ENCODE results near the gene WDR53. TPM values are rescaled to one million over a fixed set of nuclear protein-coding genes. Genes with fewer than 3 reads are reported as not detected.
A peak's percentile ranks its signal among the peaks of the same experiment; 100 is the strongest.
"Not testable (repeated sequence)": the region's sequence is repeated elsewhere in the genome, so short reads cannot be mapped to it uniquely, and the experiment has no call there.

The WDR53 gene
- total RNA-seq, result 10 to 100 TPM; 27.2 to 29.3 TPM

DNA sequence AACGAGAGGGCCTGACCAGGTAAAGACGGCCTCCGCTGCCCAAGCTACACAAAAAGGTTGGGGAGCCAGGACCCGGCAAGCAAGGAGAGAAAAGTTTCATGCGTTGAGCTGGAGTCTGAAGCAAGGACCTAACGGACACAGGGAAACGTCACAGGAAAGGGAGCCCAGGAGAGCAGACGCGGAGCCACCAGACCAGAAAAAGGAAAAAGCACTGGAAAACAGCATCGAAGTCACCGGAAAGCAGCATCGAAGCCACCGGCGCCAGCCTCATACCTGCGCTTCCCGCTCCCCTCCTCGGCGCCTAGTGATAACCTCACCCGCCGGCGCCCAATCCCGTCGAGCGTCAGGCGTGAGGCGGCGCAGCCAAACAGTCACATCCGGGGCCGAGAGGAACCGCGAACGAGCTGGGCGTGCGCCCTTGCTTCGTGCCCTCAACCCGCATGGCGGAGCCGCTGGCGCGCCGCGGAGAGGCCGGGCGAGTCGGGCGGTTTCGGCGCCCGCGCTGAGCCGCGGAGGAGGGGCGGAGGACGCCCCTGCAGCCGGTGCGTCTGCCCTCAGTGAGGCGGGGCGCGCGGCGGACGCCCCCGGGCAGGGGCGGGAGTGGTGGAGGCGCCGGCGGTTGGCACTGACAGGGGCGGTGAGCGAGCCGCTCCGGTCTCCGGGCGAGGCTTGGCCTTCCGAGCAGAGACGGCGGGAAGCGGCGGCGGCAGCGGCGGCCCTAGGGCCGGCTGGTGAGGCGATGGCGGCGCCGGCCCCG, at the start of gene WDR53, which contains the start of gene FBXO45:
Gene WDR53, minus strand, starts transcription at position 309 of the 757 bp plus-strand sequence. CDS start 7,079 bp downstream, outside the sequence.
Gene FBXO45, plus strand, starts transcription at position 415 of the 757 bp plus-strand sequence. Its CDS starts 325 bp downstream, at position 740.
- Mint-ChIP-seq H3K9me3 (no peaks in the 10 kb centered on the region), H3K4me1 (peaks cover 54% of the 10 kb centered on the region), H3K36me3 (ENCODE audit: low read depth) (peaks cover 34% of the 10 kb centered on the region), H3K27me3 (no peaks in the 10 kb centered on the region), H3K27ac (peak within 1 kb of the TSS; percentile 95), H3K4me3 (peak within 1 kb of the TSS; percentile 97)
- ChIA-PET POLR2A (interaction anchor here (0.6 to 3.5 kb wide), 43 partner anchors 10 to 1033 kb away, joined by 3 to 28 read pairs (median 4); partner anchors contain the start of genes CEP19, DYNLT2B, NCBP2 and NRROS), CTCF (interaction anchor here (0.7 to 3.5 kb wide), 12 partner anchors 25 to 170 kb away, joined by 3 to 24 read pairs (median 4); no protein-coding TSS in a partner anchor)
- peak; percentile 97 for DNase-seq

DNA sequence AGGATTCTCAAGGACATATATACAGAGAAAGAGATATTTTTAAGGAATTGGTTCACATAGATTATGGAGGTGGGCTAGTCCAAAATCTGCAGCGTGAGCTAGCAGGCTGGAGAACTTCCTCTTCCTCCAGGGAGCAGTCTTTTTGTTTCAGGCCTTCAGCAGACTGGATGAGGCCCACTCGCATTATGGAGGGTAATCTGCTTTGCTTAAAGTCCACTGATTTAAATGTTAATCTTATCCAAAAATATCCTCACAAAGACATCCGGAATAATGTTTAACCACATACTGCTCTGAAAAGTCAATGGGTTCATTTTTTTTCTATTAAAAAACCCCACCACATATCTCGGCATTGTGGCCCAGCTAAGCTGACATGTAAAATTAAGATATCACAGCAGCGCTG, 48.9 kb upstream of the WDR53 start:
- peaks cover 34% of the 10 kb centered on the region for H3K4me1 Mint-ChIP-seq
- H3K27me3 Mint-ChIP-seq, result no peaks in the 10 kb centered on the region
- DNase-seq, result no peak
- H3K4me3 Mint-ChIP-seq, result no peak overlapping the region
- ChIA-PET POLR2A (interaction anchor here (0.9 to 11.7 kb wide), 3 partner anchors 12 to 24 kb away, joined by 5 to 131 read pairs (median 6); partner anchors contain the start of gene NRROS), CTCF (interaction anchor here (0.6 to 2.2 kb wide), 4 partner anchors 13 to 544 kb away, joined by 3 to 8 read pairs (median 4); no protein-coding TSS in a partner anchor)
- no peak overlapping the region for H3K27ac Mint-ChIP-seq
- no peaks in the 10 kb centered on the region for H3K9me3 Mint-ChIP-seq
- H3K36me3 Mint-ChIP-seq (ENCODE audit: low read depth), result peaks cover 3% of the 10 kb centered on the region

DNA sequence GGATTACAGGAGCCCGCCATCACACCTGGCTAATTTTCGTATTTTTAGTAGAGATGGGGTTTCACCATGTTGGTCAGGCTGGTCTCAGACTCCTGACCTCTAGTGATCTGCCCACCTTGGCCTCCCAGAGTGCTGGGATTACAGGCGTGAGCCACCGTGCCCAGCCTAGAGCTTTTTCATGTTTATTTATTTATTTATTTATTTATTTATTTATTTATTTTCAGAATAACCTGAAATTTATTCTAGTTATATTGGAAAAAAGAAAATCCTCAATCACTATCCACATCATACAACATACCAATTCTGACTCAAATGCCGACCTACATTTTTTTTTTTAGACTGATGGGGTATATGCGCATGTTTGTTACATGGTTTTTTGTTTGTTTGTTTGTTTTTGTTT, 46.9 kb upstream of the WDR53 start:
- not testable (repeated sequence) for H3K27ac Mint-ChIP-seq; H3K36me3 Mint-ChIP-seq (ENCODE audit: low read depth); DNase-seq; H3K27me3 Mint-ChIP-seq; H3K9me3 Mint-ChIP-seq; H3K4me3 Mint-ChIP-seq
- POLR2A ChIA-PET, result interaction anchor here (0.7 to 11.7 kb wide), 3 partner anchors 16 to 41 kb away, joined by 4 to 131 read pairs (median 9); partner anchors contain the start of gene NRROS
- CTCF ChIA-PET, result interaction anchor here (0.8 to 1.5 kb wide), 3 partner anchors 9 to 16 kb away, joined by 3 read pairs; no protein-coding TSS in a partner anchor
- peaks cover 43% of the 10 kb centered on the region for H3K4me1 Mint-ChIP-seq

DNA sequence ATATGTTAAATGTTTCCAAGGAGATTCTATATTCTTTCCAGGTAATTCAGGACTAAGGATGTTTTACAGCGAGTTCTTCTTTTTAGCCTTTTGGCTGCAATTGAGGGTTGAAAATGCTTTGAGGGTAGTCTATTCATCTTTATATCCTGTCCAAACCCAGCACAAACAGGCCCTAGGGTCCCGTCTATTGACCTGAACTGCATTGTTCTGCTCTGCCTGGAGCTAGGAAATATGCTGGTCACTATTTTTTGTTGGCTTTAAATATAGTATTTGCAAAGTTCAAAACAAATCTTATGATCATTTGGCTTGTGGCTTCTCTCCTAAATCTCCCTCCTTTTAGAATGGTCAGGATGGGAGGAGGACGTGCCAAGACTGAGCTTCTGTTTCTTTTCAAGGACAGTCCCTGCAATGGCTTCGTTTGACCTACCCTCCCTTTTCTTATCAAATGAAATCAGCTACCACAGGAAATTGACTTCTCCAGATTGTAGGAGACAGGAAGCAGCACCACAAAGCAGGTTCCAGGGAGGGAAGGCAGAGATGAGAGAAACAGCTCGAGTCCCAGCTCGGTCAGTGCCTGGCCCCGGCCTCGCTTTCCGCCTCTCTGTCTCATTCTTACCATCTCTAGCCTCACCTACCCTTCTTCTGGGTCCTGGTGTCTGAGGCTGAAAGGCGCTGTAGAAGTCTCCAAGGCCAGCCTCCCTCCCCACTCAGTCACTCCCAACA, 43.6 kb upstream of the WDR53 start:
- Mint-ChIP-seq H3K4me3 (peak overlapping the region; percentile 58), H3K27ac (peak overlapping the region; percentile 85), H3K4me1 (peaks cover 51% of the 10 kb centered on the region), H3K27me3 (peaks cover 3% of the 10 kb centered on the region), H3K36me3 (ENCODE audit: low read depth) (peaks cover 3% of the 10 kb centered on the region), H3K9me3 (no peaks in the 10 kb centered on the region)
- ChIA-PET CTCF (interaction anchor here (0.7 to 12.1 kb wide), 7 partner anchors 20 to 83 kb away, joined by 3 to 219 read pairs (median 7); partner anchors contain the start of genes FBXO45, NRROS and WDR53), POLR2A (interaction anchor here (0.7 to 11.7 kb wide), 14 partner anchors 10 to 358 kb away, joined by 3 to 177 read pairs (median 4); partner anchors contain the start of genes FBXO45, NCBP2, NRROS and SENP5)
- peak; percentile 43 for DNase-seq

DNA sequence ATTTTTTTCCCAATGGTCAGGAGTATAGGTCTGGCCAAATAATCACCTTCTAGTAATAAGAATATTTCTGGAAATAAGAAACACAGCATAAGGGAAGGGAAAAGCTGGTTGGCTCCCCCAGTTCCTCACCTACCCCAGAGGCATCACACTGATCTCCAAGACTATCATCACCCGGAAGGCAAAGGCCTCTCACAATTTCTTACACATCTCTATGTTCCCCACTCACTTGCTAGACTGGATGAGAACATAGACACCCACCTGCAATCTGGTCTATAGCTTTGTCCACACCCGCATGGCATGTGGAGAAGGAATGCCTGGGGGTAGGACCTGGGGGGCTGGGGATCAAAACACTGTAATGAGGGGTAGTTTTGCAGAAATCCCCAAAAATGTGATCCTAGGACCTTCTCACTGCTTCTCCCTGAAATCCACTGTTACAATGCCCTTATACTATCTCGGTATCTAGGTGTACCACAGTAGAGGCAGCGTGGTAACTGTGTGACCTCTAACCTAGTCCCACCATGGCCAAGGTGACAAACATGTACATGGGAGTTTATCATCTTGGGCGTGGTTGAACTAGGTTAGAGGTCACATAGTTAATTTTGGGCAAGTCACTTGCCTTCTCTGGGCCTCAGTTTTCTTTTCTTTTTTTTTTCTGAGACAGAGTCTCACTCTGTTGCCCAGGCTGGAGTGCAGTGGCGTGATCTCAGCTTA, 41.6 kb upstream of the WDR53 start:
- H3K4me3 Mint-ChIP-seq, result peak overlapping the region; percentile 42
- H3K36me3 Mint-ChIP-seq (ENCODE audit: low read depth), result peaks cover 3% of the 10 kb centered on the region
- ChIA-PET POLR2A (interaction anchor here (0.9 to 11.7 kb wide), 17 partner anchors 12 to 333 kb away, joined by 3 to 177 read pairs (median 6); partner anchors contain the start of genes CEP19, FBXO45, NCBP2 and NRROS), CTCF (interaction anchor here (0.6 to 12.1 kb wide), 38 partner anchors 8 to 360 kb away, joined by 3 to 219 read pairs (median 4); partner anchors contain the start of genes CEP19, FBXO45, NCBP2 and NRROS)
- peaks cover 50% of the 10 kb centered on the region for H3K4me1 Mint-ChIP-seq
- peak; percentile 63 for DNase-seq
- peak overlapping the region; percentile 81 for H3K27ac Mint-ChIP-seq
- no peaks in the 10 kb centered on the region for H3K9me3 Mint-ChIP-seq
- peaks cover 6% of the 10 kb centered on the region for H3K27me3 Mint-ChIP-seq

DNA sequence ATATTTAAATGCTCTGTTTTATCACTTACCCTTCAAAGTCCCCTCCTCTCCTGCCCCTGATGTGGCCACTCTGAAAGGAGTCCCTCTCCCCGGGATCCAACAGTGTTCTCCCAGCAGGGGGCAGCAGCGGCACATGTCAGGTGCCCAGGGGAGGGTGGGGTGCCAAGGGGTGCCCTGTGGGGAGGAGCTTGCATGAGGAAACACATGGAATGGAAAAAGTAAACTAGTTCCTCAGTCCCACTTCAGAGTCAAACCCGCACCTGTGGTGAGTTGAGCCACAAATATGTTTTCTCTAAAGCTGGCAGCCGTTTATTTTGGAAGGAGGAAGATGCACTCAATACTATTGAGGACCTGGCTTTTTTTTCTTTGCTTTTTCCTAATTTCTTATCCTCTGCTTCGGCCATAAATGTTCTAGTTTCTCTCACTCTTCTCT, 41.0 kb upstream of the WDR53 start:
- H3K4me3 Mint-ChIP-seq, result peak overlapping the region; percentile 42
- H3K36me3 Mint-ChIP-seq (ENCODE audit: low read depth), result peaks cover 3% of the 10 kb centered on the region
- ChIA-PET POLR2A (interaction anchor here (0.9 to 11.7 kb wide), 17 partner anchors 11 to 333 kb away, joined by 3 to 177 read pairs (median 6); partner anchors contain the start of genes CEP19, FBXO45, NCBP2 and NRROS), CTCF (interaction anchor here (0.6 to 12.1 kb wide), 40 partner anchors 9 to 361 kb away, joined by 3 to 219 read pairs (median 4); partner anchors contain the start of genes CEP19, FBXO45, NCBP2 and NRROS)
- peaks cover 54% of the 10 kb centered on the region for H3K4me1 Mint-ChIP-seq
- H3K9me3 Mint-ChIP-seq, result no peaks in the 10 kb centered on the region
- peak; percentile 95 for DNase-seq
- peaks cover 6% of the 10 kb centered on the region for H3K27me3 Mint-ChIP-seq
- peak overlapping the region; percentile 81 for H3K27ac Mint-ChIP-seq

DNA sequence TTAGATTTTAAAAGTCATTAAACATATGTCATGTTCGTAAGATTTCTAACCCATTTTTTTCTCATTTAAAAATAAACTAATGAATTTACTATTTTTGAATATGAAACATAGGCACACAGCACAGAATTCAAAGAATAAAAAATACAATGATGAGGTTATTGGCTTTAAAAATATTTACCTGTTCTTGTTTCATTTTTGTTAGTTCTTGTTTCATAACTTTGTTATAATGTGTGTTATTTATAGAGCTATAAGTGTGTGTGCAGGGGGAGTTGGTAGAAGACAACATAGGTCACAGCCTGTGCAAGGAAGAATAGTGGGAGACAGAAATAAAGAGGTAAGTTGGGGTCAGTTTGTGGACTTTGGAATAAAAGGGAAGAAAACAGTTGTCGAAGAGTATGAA, 40.3 kb upstream of the WDR53 start:
- ChIA-PET POLR2A (interaction anchor here (1.2 to 11.7 kb wide), 11 partner anchors 23 to 334 kb away, joined by 3 to 177 read pairs (median 9); partner anchors contain the start of genes CEP19, FBXO45, NCBP2 and NRROS), CTCF (interaction anchor here (0.8 to 12.1 kb wide), 24 partner anchors 16 to 362 kb away, joined by 3 to 219 read pairs (median 5); partner anchors contain the start of genes FBXO45, NRROS, PAK2 and PIGX)
- no peak overlapping the region for H3K27ac Mint-ChIP-seq
- H3K4me1 Mint-ChIP-seq, result peaks cover 53% of the 10 kb centered on the region
- H3K27me3 Mint-ChIP-seq, result peaks cover 6% of the 10 kb centered on the region
- no peaks in the 10 kb centered on the region for H3K9me3 Mint-ChIP-seq
- peaks cover 3% of the 10 kb centered on the region for H3K36me3 Mint-ChIP-seq (ENCODE audit: low read depth)
- DNase-seq, result no peak
- H3K4me3 Mint-ChIP-seq, result no peak overlapping the region

DNA sequence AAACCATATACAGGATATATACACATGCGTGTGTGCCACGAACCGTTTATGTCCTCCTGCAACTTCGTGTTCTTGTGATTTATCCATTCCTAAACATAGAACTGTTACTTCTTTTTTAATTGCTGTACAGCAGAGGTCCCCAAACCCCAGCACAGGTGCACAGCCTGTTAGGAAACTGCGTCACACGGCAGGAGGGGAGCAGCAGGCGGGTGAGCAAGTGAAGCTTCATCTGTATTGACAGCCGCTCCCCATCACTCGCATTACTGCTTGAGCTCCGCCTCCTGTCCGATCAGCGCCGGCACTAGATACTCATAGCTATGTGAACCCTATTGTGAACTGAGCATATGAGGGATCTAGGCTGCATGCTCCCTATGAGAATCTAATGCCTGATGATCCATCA, 36.2 kb upstream of the WDR53 start:
- Mint-ChIP-seq H3K9me3 (peaks cover 2% of the 10 kb centered on the region), H3K36me3 (ENCODE audit: low read depth) (no peaks in the 10 kb centered on the region), H3K4me1 (peaks cover 25% of the 10 kb centered on the region), H3K27ac (no peak overlapping the region), H3K4me3 (no peak overlapping the region), H3K27me3 (peaks cover 6% of the 10 kb centered on the region)
- CTCF ChIA-PET, result interaction anchor here (0.6 to 12.1 kb wide), 10 partner anchors 40 to 350 kb away, joined by 3 to 219 read pairs (median 4); partner anchors contain the start of gene PAK2
- POLR2A ChIA-PET, result interaction anchor here (0.9 to 1.4 kb wide), 4 partner anchors 27 to 338 kb away, joined by 3 to 5 read pairs (median 4); partner anchors contain the start of genes CEP19, FBXO45, NCBP2 and PIGX
- DNase-seq, result peak; percentile 63

DNA sequence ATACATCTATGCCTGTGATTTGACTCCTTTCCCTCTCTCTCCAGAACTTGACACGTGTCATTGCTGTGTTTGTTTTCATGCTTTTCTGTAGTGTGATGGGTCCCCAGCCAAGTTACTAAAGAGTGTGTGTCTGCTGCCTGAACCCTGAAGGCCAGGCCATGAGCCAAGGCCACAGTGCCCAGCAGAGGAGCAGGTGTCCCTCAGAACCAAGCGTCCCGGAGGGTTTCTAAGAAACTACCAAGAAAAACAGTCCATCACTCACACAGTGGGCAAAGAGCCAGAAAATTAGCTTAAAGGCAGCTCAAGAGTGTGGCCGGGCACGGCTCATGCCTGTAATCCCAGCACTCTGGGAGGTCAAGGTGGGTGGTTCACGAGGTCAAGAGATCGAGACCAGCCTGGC, 35.3 kb upstream of the WDR53 start:
- H3K27me3 Mint-ChIP-seq, result peaks cover 6% of the 10 kb centered on the region
- CTCF ChIA-PET, result interaction anchor here (0.7 to 12.1 kb wide), 7 partner anchors 27 to 350 kb away, joined by 3 to 219 read pairs (median 4); no protein-coding TSS in a partner anchor
- no peaks in the 10 kb centered on the region for H3K36me3 Mint-ChIP-seq (ENCODE audit: low read depth)
- no peak overlapping the region for H3K4me3 Mint-ChIP-seq
- POLR2A ChIA-PET, result interaction anchor here (0.6 to 1.4 kb wide), 2 partner anchors 28 to 598 kb away, joined by 4 read pairs; no protein-coding TSS in a partner anchor
- H3K9me3 Mint-ChIP-seq, result peaks cover 2% of the 10 kb centered on the region
- H3K4me1 Mint-ChIP-seq, result peaks cover 17% of the 10 kb centered on the region
- no peak overlapping the region for H3K27ac Mint-ChIP-seq
- DNase-seq, result no peak

DNA sequence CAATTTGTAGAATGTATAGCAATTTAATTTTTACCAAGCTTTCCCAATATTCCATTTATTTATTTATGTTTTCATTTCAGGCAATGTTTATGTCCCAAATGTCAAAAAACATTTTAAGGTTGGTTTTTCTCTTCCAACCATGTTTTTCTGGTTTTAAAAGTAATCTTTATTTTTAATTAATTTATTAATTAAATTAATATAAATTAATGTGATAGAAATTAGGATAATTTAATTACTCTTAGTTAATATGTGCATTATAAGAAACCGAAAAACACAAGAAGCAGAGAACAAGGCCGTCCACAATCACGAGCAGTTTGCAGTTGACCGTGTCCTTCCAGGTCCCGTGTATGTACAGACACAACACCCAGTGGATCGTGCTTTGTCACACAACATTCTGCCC, 34.3 kb upstream of the WDR53 start:
- ChIA-PET CTCF (interaction anchor here (0.6 to 1.1 kb wide), 3 partner anchors 64 to 1378 kb away, joined by 3 to 4 read pairs (median 3); no protein-coding TSS in a partner anchor), POLR2A (no interaction called here)
- H3K4me3 Mint-ChIP-seq, result no peak overlapping the region
- no peaks in the 10 kb centered on the region for H3K36me3 Mint-ChIP-seq (ENCODE audit: low read depth)
- peaks cover 15% of the 10 kb centered on the region for H3K27me3 Mint-ChIP-seq
- peaks cover 27% of the 10 kb centered on the region for H3K4me1 Mint-ChIP-seq
- no peak overlapping the region for H3K27ac Mint-ChIP-seq
- DNase-seq, result no peak
- H3K9me3 Mint-ChIP-seq, result peaks cover 2% of the 10 kb centered on the region

DNA sequence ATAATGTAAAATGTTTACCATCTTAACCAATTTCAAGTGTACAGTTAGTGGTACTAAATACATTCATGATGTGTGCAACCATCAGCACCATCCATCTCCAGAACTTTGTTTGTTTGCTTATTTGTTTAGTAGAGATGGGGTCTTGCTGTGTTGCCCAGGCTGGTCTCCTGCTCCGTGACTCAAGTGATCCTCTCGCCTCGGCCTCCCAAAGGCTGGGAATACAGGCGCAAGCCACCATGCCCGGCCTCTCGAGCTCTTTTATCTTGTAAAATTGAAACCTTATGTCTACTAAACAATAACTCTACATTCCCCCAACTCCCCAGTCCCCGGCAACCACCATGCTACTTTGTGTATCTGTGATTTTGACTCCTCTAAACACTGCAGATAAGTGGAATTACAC, 32.0 kb upstream of the WDR53 start:
- POLR2A ChIA-PET, result no interaction called here
- Mint-ChIP-seq H3K36me3 (ENCODE audit: low read depth) (no peaks in the 10 kb centered on the region), H3K27me3 (peaks cover 21% of the 10 kb centered on the region), H3K4me3 (no peak overlapping the region), H3K4me1 (peaks cover 33% of the 10 kb centered on the region), H3K27ac (no peak overlapping the region), H3K9me3 (peaks cover 2% of the 10 kb centered on the region)
- no peak for DNase-seq
- CTCF ChIA-PET, result no interaction called here
